ENCODE results near the gene SMARCA4. TPM values are rescaled to one million over a fixed set of nuclear protein-coding genes. Genes with fewer than 3 reads are reported as not detected.
A peak's percentile ranks its signal among the peaks of the same experiment; 100 is the strongest.

SMARCA4 gene
- total and polyA plus RNA-seq, 5 donors from 2014 or later: 6.3 to 79.5 (median 7.5) TPM

GRCh38 chr19:11013771-11014170, 52.9 kb downstream of the SMARCA4 start:
- Mint-ChIP-seq H3K27me3 (no peaks in the 10 kb centered on the region), H3K4me1 (peaks cover 0 to 6% (median 0%) of the 10 kb centered on the region in 4 donors), H3K27ac (no peak overlapping the region), H3K4me3 (no peak overlapping the region), H3K36me3 (peaks cover 41% of the 10 kb centered on the region), H3K9me3 (no peaks in the 10 kb centered on the region)
- Histone ChIP-seq H3K4me1 (ENCODE audit: control insufficient read depth, insufficient read depth, low read length, poor library complexity, severe bottlenecking) (no peaks in the 10 kb centered on the region), H3K27ac (ENCODE audit: insufficient read depth, low read length, poor library complexity, severe bottlenecking) (no peak overlapping the region), H3K27me3 (ENCODE audit: control insufficient read depth, insufficient read depth, low read length) (no peaks in the 10 kb centered on the region), H3K4me3 (ENCODE audit: low read depth, low read length) (no peak overlapping the region), H3K9me3 (ENCODE audit: control insufficient read depth in 2 of 2, low read length in 2 of 2) (no peaks in the 10 kb centered on the region), H3K36me3 (ENCODE audit: control insufficient read depth, insufficient read depth, low read length) (peaks cover 73% of the 10 kb centered on the region)
- DNase-seq (no peak), ATAC-seq (ENCODE audit: low read depth in 2 of 2) (no peak)

- H3K4me1 ChIP-seq (ENCODE audit: control insufficient read depth, insufficient read depth, low read length, poor library complexity, severe bottlenecking): no peaks in the 10 kb centered on the region
- H3K9me3 ChIP-seq (ENCODE audit: control insufficient read depth in 2 of 2, low read length in 2 of 2): no peaks in the 10 kb centered on the region
- H3K27me3 ChIP-seq (ENCODE audit: control insufficient read depth, insufficient read depth, low read length): no peaks in the 10 kb centered on the region
- H3K36me3 ChIP-seq (ENCODE audit: control insufficient read depth, insufficient read depth, low read length): peaks cover 76% of the 10 kb centered on the region
- H3K4me3 ChIP-seq (ENCODE audit: low read depth, low read length): no peak overlapping the region
- DNase-seq: no peak
- ATAC-seq (ENCODE audit: low read depth in 2 of 2): no peak
- Mint-ChIP-seq H3K4me3 (no peak overlapping the region), H3K4me1 (peaks cover 0 to 6% (median 0%) of the 10 kb centered on the region in 4 donors), H3K27ac (peak overlapping the region in 1 of 3 donors; percentile 65), H3K36me3 (peaks cover 40% of the 10 kb centered on the region), H3K9me3 (no peaks in the 10 kb centered on the region), H3K27me3 (no peaks in the 10 kb centered on the region)
- no peak overlapping the region for H3K27ac ChIP-seq (ENCODE audit: insufficient read depth, low read length, poor library complexity, severe bottlenecking)
Measured at GRCh38 chr19:11014403-11014911, 53.6 kb downstream of the SMARCA4 start.

GRCh38 chr19:11016631-11017030, 55.8 kb downstream of the SMARCA4 start:
- no peak for ATAC-seq (ENCODE audit: low read depth in 2 of 2)
- H3K27me3 ChIP-seq (ENCODE audit: control insufficient read depth, insufficient read depth, low read length): no peaks in the 10 kb centered on the region
- DNase-seq: no peak
- H3K27ac ChIP-seq (ENCODE audit: insufficient read depth, low read length, poor library complexity, severe bottlenecking): no peak overlapping the region
- H3K9me3 ChIP-seq (ENCODE audit: control insufficient read depth in 2 of 2, low read length in 2 of 2): no peaks in the 10 kb centered on the region
- Mint-ChIP-seq H3K27ac (no peak overlapping the region), H3K9me3 (no peaks in the 10 kb centered on the region), H3K36me3 (peaks cover 38% of the 10 kb centered on the region), H3K4me1 (peaks cover 0 to 6% (median 0%) of the 10 kb centered on the region in 4 donors), H3K27me3 (no peaks in the 10 kb centered on the region), H3K4me3 (no peak overlapping the region)
- H3K4me1 ChIP-seq (ENCODE audit: control insufficient read depth, insufficient read depth, low read length, poor library complexity, severe bottlenecking): no peaks in the 10 kb centered on the region
- H3K36me3 ChIP-seq (ENCODE audit: control insufficient read depth, insufficient read depth, low read length): peaks cover 84% of the 10 kb centered on the region
- H3K4me3 ChIP-seq (ENCODE audit: low read depth, low read length): no peak overlapping the region

- no peaks in the 10 kb centered on the region for H3K27me3 ChIP-seq (ENCODE audit: control insufficient read depth, insufficient read depth, low read length)
- no peaks in the 10 kb centered on the region for H3K4me1 ChIP-seq (ENCODE audit: control insufficient read depth, insufficient read depth, low read length, poor library complexity, severe bottlenecking)
- H3K27ac ChIP-seq (ENCODE audit: insufficient read depth, low read length, poor library complexity, severe bottlenecking): no peak overlapping the region
- no peak overlapping the region for H3K4me3 Mint-ChIP-seq
- H3K27ac Mint-ChIP-seq: no peak overlapping the region
- ATAC-seq (ENCODE audit: low read depth in 2 of 2) (no peak), DNase-seq (no peak)
- H3K9me3 Mint-ChIP-seq: no peaks in the 10 kb centered on the region
- no peaks in the 10 kb centered on the region for H3K27me3 Mint-ChIP-seq
- H3K36me3 Mint-ChIP-seq: peaks cover 36% of the 10 kb centered on the region
- peaks cover 0 to 6% (median 0%) of the 10 kb centered on the region in 4 donors for H3K4me1 Mint-ChIP-seq
- H3K9me3 ChIP-seq (ENCODE audit: control insufficient read depth in 2 of 2, low read length in 2 of 2): no peaks in the 10 kb centered on the region
- H3K36me3 ChIP-seq (ENCODE audit: control insufficient read depth, insufficient read depth, low read length): peaks cover 85% of the 10 kb centered on the region
- H3K4me3 ChIP-seq (ENCODE audit: low read depth, low read length): no peak overlapping the region
Measured at GRCh38 chr19:11017275-11018035, 56.6 kb downstream of the SMARCA4 start.

GRCh38 chr19:11018179-11018578, 57.3 kb downstream of the SMARCA4 start:
- H3K4me3 Mint-ChIP-seq: no peak overlapping the region
- peaks cover 30% of the 10 kb centered on the region for H3K36me3 Mint-ChIP-seq
- H3K27ac Mint-ChIP-seq: peak overlapping the region in 1 of 3 donors; percentile 74
- peaks cover 84% of the 10 kb centered on the region for H3K36me3 ChIP-seq (ENCODE audit: control insufficient read depth, insufficient read depth, low read length)
- no peak for DNase-seq
- H3K27me3 ChIP-seq (ENCODE audit: control insufficient read depth, insufficient read depth, low read length): no peaks in the 10 kb centered on the region
- H3K9me3 ChIP-seq (ENCODE audit: control insufficient read depth in 2 of 2, low read length in 2 of 2): no peaks in the 10 kb centered on the region
- no peak overlapping the region for H3K27ac ChIP-seq (ENCODE audit: insufficient read depth, low read length, poor library complexity, severe bottlenecking)
- ATAC-seq (ENCODE audit: low read depth in 2 of 2): no peak
- no peak overlapping the region for H3K4me3 ChIP-seq (ENCODE audit: low read depth, low read length)
- no peaks in the 10 kb centered on the region for H3K4me1 ChIP-seq (ENCODE audit: control insufficient read depth, insufficient read depth, low read length, poor library complexity, severe bottlenecking)
- no peaks in the 10 kb centered on the region for H3K27me3 Mint-ChIP-seq
- H3K9me3 Mint-ChIP-seq: no peaks in the 10 kb centered on the region
- peaks cover 0 to 4% (median 0%) of the 10 kb centered on the region in 4 donors for H3K4me1 Mint-ChIP-seq

- H3K9me3 ChIP-seq (ENCODE audit: control insufficient read depth in 2 of 2, low read length in 2 of 2): no peaks in the 10 kb centered on the region
- no peaks in the 10 kb centered on the region for H3K9me3 Mint-ChIP-seq
- no peaks in the 10 kb centered on the region for H3K4me1 ChIP-seq (ENCODE audit: control insufficient read depth, insufficient read depth, low read length, poor library complexity, severe bottlenecking)
- H3K27ac ChIP-seq (ENCODE audit: insufficient read depth, low read length, poor library complexity, severe bottlenecking): no peak overlapping the region
- H3K4me3 Mint-ChIP-seq: no peak overlapping the region
- H3K27me3 Mint-ChIP-seq: no peaks in the 10 kb centered on the region
- ATAC-seq (ENCODE audit: low read depth in 2 of 2): no peak
- no peak for DNase-seq
- peaks cover 0 to 4% (median 0%) of the 10 kb centered on the region in 4 donors for H3K4me1 Mint-ChIP-seq
- H3K27me3 ChIP-seq (ENCODE audit: control insufficient read depth, insufficient read depth, low read length): no peaks in the 10 kb centered on the region
- H3K4me3 ChIP-seq (ENCODE audit: low read depth, low read length): no peak overlapping the region
- H3K36me3 Mint-ChIP-seq: peaks cover 24% of the 10 kb centered on the region
- H3K36me3 ChIP-seq (ENCODE audit: control insufficient read depth, insufficient read depth, low read length): peaks cover 84% of the 10 kb centered on the region
- peak overlapping the region in 1 of 3 donors; percentile 74 for H3K27ac Mint-ChIP-seq
Measured at GRCh38 chr19:11018763-11019162, 57.9 kb downstream of the SMARCA4 start.

- H3K36me3 ChIP-seq (ENCODE audit: control insufficient read depth, insufficient read depth, low read length): peaks cover 84% of the 10 kb centered on the region
- no peak overlapping the region for H3K27ac Mint-ChIP-seq
Measured at GRCh38 chr19:11019262-11019661, 58.4 kb downstream of the SMARCA4 start.

GRCh38 chr19:11019824-11020223, 59.0 kb downstream of the SMARCA4 start:
- no peak overlapping the region for H3K27ac ChIP-seq (ENCODE audit: insufficient read depth, low read length, poor library complexity, severe bottlenecking)
- H3K4me1 Mint-ChIP-seq: peaks cover 0 to 4% (median 0%) of the 10 kb centered on the region in 4 donors
- H3K36me3 Mint-ChIP-seq: peaks cover 19% of the 10 kb centered on the region

More at GRCh38 chr19:11019262-11019661, 58.4 kb downstream of the SMARCA4 start:
- Histone ChIP-seq H3K4me3 (ENCODE audit: low read depth, low read length) (no peak overlapping the region), H3K27ac (ENCODE audit: insufficient read depth, low read length, poor library complexity, severe bottlenecking) (no peak overlapping the region), H3K9me3 (ENCODE audit: control insufficient read depth in 2 of 2, low read length in 2 of 2) (no peaks in the 10 kb centered on the region), H3K4me1 (ENCODE audit: control insufficient read depth, insufficient read depth, low read length, poor library complexity, severe bottlenecking) (no peaks in the 10 kb centered on the region), H3K27me3 (ENCODE audit: control insufficient read depth, insufficient read depth, low read length) (no peaks in the 10 kb centered on the region)
- no peak for ATAC-seq (ENCODE audit: low read depth in 2 of 2)
- H3K36me3 Mint-ChIP-seq: peaks cover 22% of the 10 kb centered on the region
- no peaks in the 10 kb centered on the region for H3K27me3 Mint-ChIP-seq
- H3K9me3 Mint-ChIP-seq: no peaks in the 10 kb centered on the region
- peaks cover 0 to 4% (median 0%) of the 10 kb centered on the region in 4 donors for H3K4me1 Mint-ChIP-seq
- H3K4me3 Mint-ChIP-seq: no peak overlapping the region
- DNase-seq: no peak

More at GRCh38 chr19:11019824-11020223, 59.0 kb downstream of the SMARCA4 start:
- Histone ChIP-seq H3K4me1 (ENCODE audit: control insufficient read depth, insufficient read depth, low read length, poor library complexity, severe bottlenecking) (no peaks in the 10 kb centered on the region), H3K36me3 (ENCODE audit: control insufficient read depth, insufficient read depth, low read length) (peaks cover 85% of the 10 kb centered on the region), H3K4me3 (ENCODE audit: low read depth, low read length) (no peak overlapping the region), H3K9me3 (ENCODE audit: control insufficient read depth in 2 of 2, low read length in 2 of 2) (no peaks in the 10 kb centered on the region), H3K27me3 (ENCODE audit: control insufficient read depth, insufficient read depth, low read length) (no peaks in the 10 kb centered on the region)
- DNase-seq: no peak
- peak overlapping the region in 1 of 3 donors; percentile 42 for H3K27ac Mint-ChIP-seq
- no peaks in the 10 kb centered on the region for H3K27me3 Mint-ChIP-seq
- ATAC-seq (ENCODE audit: low read depth in 2 of 2): no peak
- no peaks in the 10 kb centered on the region for H3K9me3 Mint-ChIP-seq
- no peak overlapping the region for H3K4me3 Mint-ChIP-seq
